NCI-H69 (cell line): ENCODE data around the gene LBX2.
"Not testable (repeated sequence)": the region's sequence is repeated elsewhere in the genome, so short reads cannot be mapped to it uniquely, and the experiment has no call there.

Experiments used
- DNase-seq: peaks from one replicate; lab custom pipeline; 2025; lab: John Stamatoyannopoulos, UW

The LBX2 gene

GRCh38 chr2:74482801-74483674, 16.4 kb downstream of the LBX2 start, which contains the start of the genes CCDC142 and TTC31:
TSS of gene CCDC142 (minus strand) at chr2:74482998. CDS start at chr2:74482837, 161 bp downstream.
TSS of gene TTC31 (plus strand) at chr2:74483081. CDS start at chr2:74483096, 15 bp downstream.
- peak; percentile 93 for DNase-seq

- DNase-seq = peak; percentile 68
Observed at GRCh38 chr2:74481961-74482800, 17.2 kb downstream of the LBX2 start.

GRCh38 chr2:74481431-74481830, 18.0 kb downstream of the LBX2 start:
- DNase-seq = no peak

- peak; percentile 12 for DNase-seq
Observed at GRCh38 chr2:74474899-74475298, 24.5 kb downstream of the LBX2 start.

- DNase-seq = no peak
Observed at GRCh38 chr2:74474481-74474880, 24.9 kb downstream of the LBX2 start.

GRCh38 chr2:74472945-74473258, 26.5 kb downstream of the LBX2 start:
- no peak for DNase-seq

- peak; percentile 91 for DNase-seq
Observed at GRCh38 chr2:74472086-74472944, 27.1 kb downstream of the LBX2 start, which contains the start of gene MRPL53. TSS of gene MRPL53 (minus strand) at chr2:74472680. CDS start at chr2:74472660, 20 bp downstream.

GRCh38 chr2:74471332-74472065, 27.9 kb downstream of the LBX2 start:
- DNase-seq = no peak

- DNase-seq = not testable (repeated sequence)
Observed at GRCh38 chr2:74470742-74471141, 28.7 kb downstream of the LBX2 start.

- DNase-seq = peak; percentile 11
Observed at GRCh38 chr2:74464406-74464805, 35.0 kb downstream of the LBX2 start.

GRCh38 chr2:74462786-74463105, 36.7 kb downstream of the LBX2 start:
- DNase-seq = no peak

GRCh38 chr2:74462054-74462785, 37.2 kb downstream of the LBX2 start:
- DNase-seq = no peak

GRCh38 chr2:74461187-74462053, 38.0 kb downstream of the LBX2 start:
- no peak for DNase-seq

- not testable (repeated sequence) for DNase-seq
Observed at GRCh38 chr2:74460187-74460586, 39.2 kb downstream of the LBX2 start.

GRCh38 chr2:74459503-74460118, 39.8 kb downstream of the LBX2 start:
- not testable (repeated sequence) for DNase-seq

- DNase-seq = peak; percentile 12
Observed at GRCh38 chr2:74458938-74459363, 40.5 kb downstream of the LBX2 start.

GRCh38 chr2:74458132-74458937, 41.1 kb downstream of the LBX2 start, which contains the start of gene WBP1:
TSS of gene WBP1 (plus strand) at chr2:74458438. CDS start at chr2:74458603, 165 bp downstream.
- DNase-seq = peak; percentile 98

GRCh38 chr2:74457549-74458131, 41.8 kb downstream of the LBX2 start:
- peak; percentile 86 for DNase-seq
